Endodermal cell (in vitro differentiated cells): Measurements from ENCODE around the gene UPF3A. TPM values are rescaled to one million over a fixed set of nuclear protein-coding genes. Genes with fewer than 3 reads are reported as not detected.

Experiments used
- DNase-seq: peaks from one replicate; pipeline ENCODE4 v3.0.0-alpha.2; 2017
- H3K27ac ChIP-seq: 2 replicates; pipeline ENCODE4 v1.5.1; 2013; ENCODE audit warnings: mild to moderate bottlenecking, low read depth, low read length, moderate library complexity
- H3K27me3 ChIP-seq: 2 replicates; pipeline ENCODE4 v1.6.1; 2013; ENCODE audit warnings: mild to moderate bottlenecking, low read length, moderate library complexity; ENCODE audit not compliant: insufficient read depth, control insufficient read depth, poor library complexity, severe bottlenecking
- H3K36me3 ChIP-seq: 2 replicates; pipeline ENCODE4 v1.7.0; 2013; ENCODE audit warnings: mild to moderate bottlenecking, low read length, moderate library complexity; ENCODE audit not compliant: control insufficient read depth, insufficient read depth
- H3K4me1 ChIP-seq: one replicate; pipeline ENCODE4 v1.7.0; 2013; ENCODE audit warnings: low read length; ENCODE audit not compliant: control insufficient read depth, insufficient read depth
- H3K4me3 ChIP-seq: 2 replicates; pipeline ENCODE4 v1.5.1; 2013; ENCODE audit warnings: mild to moderate bottlenecking, low read length, moderate library complexity
- H3K9ac ChIP-seq: 2 replicates; pipeline ENCODE4 v1.6.1; 2013; ENCODE audit warnings: mild to moderate bottlenecking, low read length, moderate library complexity; ENCODE audit not compliant: poor library complexity, severe bottlenecking; ENCODE audit errors: extremely low read depth
- H3K9me3 ChIP-seq: 2 replicates; pipeline ENCODE4 v1.6.1; 2013; ENCODE audit warnings: mild to moderate bottlenecking, low read length, moderate library complexity; ENCODE audit not compliant: control insufficient read depth
- H3K27ac Mint-ChIP-seq: 2 replicates; pipeline ENCODE4 v1.8.0; 2020; ENCODE audit warnings: mixed read lengths
- H3K27me3 Mint-ChIP-seq: 2 replicates; pipeline ENCODE4 v1.8.0; 2021; ENCODE audit warnings: mild to moderate bottlenecking, mixed read lengths; ENCODE audit not compliant: insufficient read depth
- H3K36me3 Mint-ChIP-seq: 2 replicates; pipeline ENCODE4 v1.8.0; 2020; ENCODE audit warnings: low read depth, mixed read lengths
- H3K4me1 Mint-ChIP-seq: 2 replicates; pipeline ENCODE4 v1.8.0; 2020; ENCODE audit warnings: mixed read lengths
- H3K4me3 Mint-ChIP-seq: 2 replicates; pipeline ENCODE4 v1.8.0; 2020; ENCODE audit warnings: mild to moderate bottlenecking, moderate library complexity, mixed read lengths
- H3K9me3 Mint-ChIP-seq: 2 replicates; pipeline ENCODE4 v1.8.0; 2020; ENCODE audit warnings: mild to moderate bottlenecking, mixed read lengths
- CTCF ChIP-seq: fragments of 200-600 bp; sonication (generic); conservative IDR thresholded peaks from 2 replicates; pipeline ENCODE4 v1.5.0; 2021; ENCODE audit warnings: antibody characterized with exemption, mild to moderate bottlenecking
- WGBS, 2 experiments: methylation state at CpG; one replicate each; pipeline versions ENCODE4 v1.1.5 to v1.1.7; 2013; ENCODE audit warnings: missing lambda C conversion rate in 2 of 2, mixed read lengths in 1 of 2; ENCODE audit not compliant: insufficient coverage in 1 of 2, insufficient read length in 1 of 2; 5-methylcytosine and 5-hydroxymethylcytosine counted together
- total RNA-seq, 2 donors: library from RNA; stranded (reverse); fragmentation: NEBNext Ultra II Directional in 1 of 2; extraction: Animal tissue kit (Norgen Biotek cat#: 25700) in 1 of 2; gene quantifications; 2 replicates in 1 of 2; 3 replicates in 1 of 2; pipeline ENCODE4 v1.2.1, GENCODE V29; 2021

UPF3A gene
- total RNA-seq, 2 donors from 2014 or later = 56.5 to 81.2 TPM

GRCh38 chr13:114234266-114234644, 47.1 kb upstream of the UPF3A start:
- H3K4me1 Mint-ChIP-seq = peaks cover 39% of the 10 kb centered on the region

GRCh38 chr13:114234645-114235421, 46.6 kb upstream of the UPF3A start, which contains the start of gene CDC16:
Gene CDC16 (plus strand): TSS chr13:114234897. CDS start chr13:114235085, 188 bp downstream.
- H3K27me3 Mint-ChIP-seq = peaks cover 2% of the 10 kb centered on the region
- peaks cover 2% of the 10 kb centered on the region for H3K4me1 ChIP-seq
- H3K9me3 ChIP-seq = peaks cover 8% of the 10 kb centered on the region
- peaks cover 4% of the 10 kb centered on the region for H3K9me3 Mint-ChIP-seq
- peak; percentile 97 for DNase-seq
- peaks cover 27% of the 10 kb centered on the region for H3K36me3 ChIP-seq
- H3K36me3 Mint-ChIP-seq = peaks cover 25% of the 10 kb centered on the region
- TF ChIP-seq CTCF = peak; percentile 51
- peak within 1 kb of the TSS; percentile 66 for H3K9ac ChIP-seq
- no peaks in the 10 kb centered on the region for H3K27me3 ChIP-seq
- 2 to 5% methylated on average over 16 to 75 of the region's 76 CpGs for WGBS, 2 experiments
- peak within 1 kb of the TSS; percentile 93 for H3K4me3 ChIP-seq
- peak within 1 kb of the TSS; percentile 33 for H3K27ac ChIP-seq
- H3K4me3 Mint-ChIP-seq = peak within 1 kb of the TSS; percentile 77
- H3K4me1 Mint-ChIP-seq = peaks cover 33% of the 10 kb centered on the region
- H3K27ac Mint-ChIP-seq = peak within 1 kb of the TSS; percentile 48

More at GRCh38 chr13:114234266-114234644, 47.1 kb upstream of the UPF3A start:
- Histone ChIP-seq H3K27me3 (no peaks in the 10 kb centered on the region), H3K27ac (no peak overlapping the region), H3K4me3 (peak overlapping the region; percentile 57), H3K9me3 (peaks cover 8% of the 10 kb centered on the region), H3K36me3 (peaks cover 21% of the 10 kb centered on the region), H3K4me1 (peaks cover 6% of the 10 kb centered on the region), H3K9ac (no peak overlapping the region)
- H3K27me3 Mint-ChIP-seq = peaks cover 2% of the 10 kb centered on the region
- H3K9me3 Mint-ChIP-seq = peaks cover 4% of the 10 kb centered on the region
- no peak overlapping the region for H3K27ac Mint-ChIP-seq
- no peak for DNase-seq
- WGBS, 2 experiments = 87% methylated on average over 4 of the region's 4 CpGs; no CpG with 5 or more reads in 1 of the 2 experiments
- no peak for TF ChIP-seq CTCF
- H3K4me3 Mint-ChIP-seq = peak overlapping the region; percentile 77
- H3K36me3 Mint-ChIP-seq = peaks cover 19% of the 10 kb centered on the region

GRCh38 chr13:114235697-114236096, 45.7 kb upstream of the UPF3A start:
- Histone ChIP-seq H3K4me1 (no peaks in the 10 kb centered on the region), H3K27me3 (no peaks in the 10 kb centered on the region), H3K4me3 (peak overlapping the region; percentile 93), H3K27ac (no peak overlapping the region), H3K36me3 (peaks cover 33% of the 10 kb centered on the region), H3K9ac (peak overlapping the region; percentile 66), H3K9me3 (peaks cover 8% of the 10 kb centered on the region)
- Mint-ChIP-seq H3K36me3 (peaks cover 29% of the 10 kb centered on the region), H3K27me3 (peaks cover 2% of the 10 kb centered on the region), H3K27ac (peak overlapping the region; percentile 48), H3K9me3 (peaks cover 4% of the 10 kb centered on the region), H3K4me3 (peak overlapping the region; percentile 77), H3K4me1 (peaks cover 24% of the 10 kb centered on the region)
- no peak for DNase-seq
- 30 to 39% methylated on average over 10 of the region's 10 CpGs for WGBS, 2 experiments
- no peak for TF ChIP-seq CTCF
